ENCODE results near the gene RHOA. TPM values are rescaled to one million over a fixed set of nuclear protein-coding genes. Genes with fewer than 3 reads are reported as not detected.
"Not testable (repeated sequence)": the region's sequence is repeated elsewhere in the genome, so short reads cannot be mapped to it uniquely, and the experiment has no call there.

Gene RHOA
- total RNA-seq, 2 donors from 2014 or later: 530 to 640 TPM

DNA sequence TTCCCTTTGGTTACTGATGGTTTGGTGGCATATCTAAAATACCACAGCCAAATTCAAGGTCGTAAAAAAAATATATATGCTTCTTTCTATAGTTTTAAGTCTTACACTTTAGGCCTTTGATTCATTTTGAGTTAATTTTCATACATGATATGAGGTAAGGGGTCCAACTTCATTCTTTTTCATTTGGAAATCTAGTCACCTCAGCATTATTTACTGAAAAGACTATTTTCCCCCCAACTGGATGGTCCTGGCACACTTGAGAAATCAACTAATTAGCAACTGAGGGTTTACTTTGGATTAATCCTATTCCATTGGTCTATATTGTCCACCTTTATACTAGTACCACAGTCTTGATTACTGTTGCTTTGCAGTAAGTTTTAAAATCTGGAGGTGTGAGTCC lies 26.2 kb downstream of the RHOA start:
- intact Hi-C loops (cut with DNase I): no loop called here
- no peak for DNase-seq (ENCODE audit: low spot score)

DNA sequence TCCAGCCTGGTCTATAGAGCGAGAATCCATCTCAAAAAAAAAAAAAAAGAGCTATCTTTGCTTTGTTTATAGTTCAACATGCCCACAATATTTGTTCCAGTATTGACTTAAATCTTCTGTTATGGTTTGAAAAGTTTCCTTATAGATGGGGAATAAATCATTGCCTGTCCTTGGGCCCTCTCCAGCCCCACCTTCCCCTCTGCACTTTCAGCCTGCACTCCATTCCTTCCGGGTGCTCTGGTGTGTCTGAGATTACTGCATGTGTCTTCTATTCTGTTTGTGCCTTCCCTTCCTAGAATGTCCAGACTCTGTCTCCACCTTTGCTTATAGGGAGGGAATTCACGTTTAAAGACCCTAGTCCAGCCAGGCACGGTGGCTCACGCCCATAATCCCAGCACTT lies 28.4 kb downstream of the RHOA start:
- intact Hi-C loops (cut with DNase I): no loop called here
- peak; percentile 16 for DNase-seq (ENCODE audit: low spot score)

DNA sequence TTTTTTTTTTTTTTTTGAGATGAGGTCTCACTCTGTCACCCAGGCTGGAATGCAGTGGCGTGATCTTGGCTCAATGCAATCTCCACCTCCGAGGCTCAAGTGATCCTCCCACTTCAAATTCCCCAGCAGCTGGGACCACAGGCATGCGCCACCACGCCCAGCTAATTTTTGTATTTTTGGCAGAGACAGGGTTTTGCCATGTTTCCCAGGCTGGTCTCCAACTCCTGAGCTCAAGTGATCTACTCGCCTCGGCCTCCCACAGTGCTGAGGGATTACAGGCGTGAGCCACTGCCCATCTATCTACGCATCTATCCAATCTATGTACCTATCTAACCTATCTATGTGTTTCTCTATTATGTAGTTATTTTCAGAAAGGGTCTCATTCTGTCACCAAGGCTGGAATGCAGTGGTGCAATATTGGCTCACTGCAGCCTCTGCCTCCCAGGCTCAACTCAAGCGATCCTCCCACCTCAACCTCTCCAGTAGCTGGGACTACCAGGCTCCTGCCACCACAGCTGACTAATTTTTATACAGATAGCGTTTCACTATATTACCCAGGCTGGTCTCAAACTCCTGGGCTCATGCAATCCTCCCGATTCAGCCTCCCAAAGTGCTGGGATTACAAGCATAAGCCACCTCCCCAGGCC lies 33.4 kb downstream of the RHOA start:
- intact Hi-C loops (cut with DNase I): loop anchor here in 1 of 2 donors (5.0 kb wide), 1 partner anchor 34 kb away; the partner anchor contains the start of genes RHOA and TCTA
- DNase-seq (ENCODE audit: low spot score): peak; percentile 77

DNA sequence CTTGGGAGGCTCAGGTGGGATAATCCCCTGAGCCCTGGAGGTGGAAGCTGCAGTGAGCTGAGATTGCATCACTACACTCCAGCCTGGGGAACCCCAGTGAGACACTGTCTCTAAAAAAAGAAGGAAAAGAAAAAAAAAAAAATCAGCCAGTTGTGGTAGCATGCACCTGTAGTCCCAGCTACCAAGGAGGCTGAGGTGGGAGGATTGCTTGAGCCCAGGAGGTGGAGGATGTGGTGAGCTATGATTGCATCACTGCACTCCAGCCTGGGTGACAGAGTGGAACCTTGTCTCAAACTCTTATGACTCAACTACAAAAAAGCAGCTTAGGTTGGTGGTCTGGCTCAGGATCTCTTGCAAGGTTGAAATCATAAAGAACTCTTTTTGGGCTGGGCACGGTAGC lies 34.3 kb downstream of the RHOA start:
- intact Hi-C loops (cut with DNase I): loop anchor here in 1 of 2 donors (2.0 to 5.0 kb wide), 2 partner anchors 15 to 35 kb away; partner anchors contain the start of genes RHOA and TCTA
- no peak for DNase-seq (ENCODE audit: low spot score)

DNA sequence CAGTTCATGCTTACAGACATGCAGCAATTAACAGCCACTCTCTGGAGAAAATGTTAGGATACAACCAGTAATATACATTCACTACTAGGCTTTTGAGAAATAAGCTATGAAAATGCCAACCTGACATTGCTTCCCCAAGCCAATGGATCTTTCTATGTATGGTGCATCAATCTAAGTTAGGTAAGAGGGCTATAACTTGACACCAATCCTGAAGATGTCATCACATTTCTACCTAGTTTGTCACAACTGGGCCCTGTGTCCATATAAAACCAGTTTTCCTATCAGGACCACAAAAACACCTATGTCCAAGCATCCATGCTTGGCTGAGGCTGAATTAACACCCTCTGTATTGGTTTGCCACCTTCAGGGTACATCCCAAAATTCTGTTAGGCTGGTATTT lies 39.8 kb downstream of the RHOA start:
- intact Hi-C loops (cut with DNase I): no loop called here
- DNase-seq (ENCODE audit: low spot score): no peak

DNA sequence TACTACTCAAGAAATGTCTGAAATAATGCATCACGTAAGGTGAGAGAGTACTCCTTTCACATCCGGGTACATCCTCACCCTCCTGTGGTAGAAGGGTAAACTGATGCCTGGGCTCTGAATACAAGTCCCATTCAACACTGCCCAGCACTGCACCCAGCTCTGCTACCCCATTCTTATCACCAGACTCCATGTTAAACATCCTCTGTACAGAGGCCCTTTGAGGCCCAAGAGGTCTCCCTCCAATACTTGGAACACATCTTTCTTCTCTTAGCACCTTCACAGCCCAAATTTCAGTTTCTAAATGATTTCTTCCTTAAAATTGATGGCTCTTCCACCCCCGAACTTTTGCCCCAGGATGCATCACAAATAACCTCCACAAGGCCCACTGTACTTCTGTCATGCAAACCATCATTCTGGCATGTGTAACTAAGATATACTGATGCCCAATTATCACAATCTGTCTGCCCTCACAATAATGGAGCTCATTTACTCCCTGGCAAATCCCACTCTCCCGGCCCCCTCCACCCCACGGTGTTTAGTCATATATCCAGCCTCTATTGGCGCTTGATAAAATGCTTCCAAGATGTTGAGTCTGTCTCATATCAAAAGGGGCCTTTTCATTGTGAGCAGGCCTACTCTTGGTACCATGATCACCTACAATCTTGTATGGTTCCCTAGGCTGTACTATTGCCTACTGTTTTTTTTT lies 41.0 kb downstream of the RHOA start:
- DNase-seq (ENCODE audit: low spot score): no peak

DNA sequence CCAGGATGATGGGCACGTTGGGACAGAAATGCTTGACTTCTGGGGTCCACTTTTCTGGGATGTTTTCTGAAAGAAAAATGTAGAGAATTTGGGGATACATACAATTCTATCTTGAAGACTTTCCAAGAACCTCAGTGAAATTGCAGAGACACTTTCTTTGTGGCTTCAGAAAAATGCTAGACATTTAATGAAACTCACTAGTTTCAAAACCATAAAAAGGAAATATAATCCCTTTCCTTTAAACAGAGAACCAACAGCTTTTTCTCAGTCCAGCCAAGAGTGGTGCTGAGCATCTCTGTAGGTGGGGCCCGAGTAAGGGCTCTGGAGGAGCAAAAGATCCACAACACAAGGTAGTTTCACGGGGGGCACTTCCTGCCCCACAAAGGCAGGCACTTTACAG lies 49.2 kb downstream of the RHOA start:
- intact Hi-C loops (cut with DNase I): loop anchor here in 1 of 2 donors (2.0 kb wide), 1 partner anchor 14 kb away; no protein-coding TSS in a partner anchor
- no peak for DNase-seq (ENCODE audit: low spot score)

More for the DNA sequence above, 41.0 kb downstream of the RHOA start:
- intact Hi-C loops (cut with DNase I): no loop called here

DNA sequence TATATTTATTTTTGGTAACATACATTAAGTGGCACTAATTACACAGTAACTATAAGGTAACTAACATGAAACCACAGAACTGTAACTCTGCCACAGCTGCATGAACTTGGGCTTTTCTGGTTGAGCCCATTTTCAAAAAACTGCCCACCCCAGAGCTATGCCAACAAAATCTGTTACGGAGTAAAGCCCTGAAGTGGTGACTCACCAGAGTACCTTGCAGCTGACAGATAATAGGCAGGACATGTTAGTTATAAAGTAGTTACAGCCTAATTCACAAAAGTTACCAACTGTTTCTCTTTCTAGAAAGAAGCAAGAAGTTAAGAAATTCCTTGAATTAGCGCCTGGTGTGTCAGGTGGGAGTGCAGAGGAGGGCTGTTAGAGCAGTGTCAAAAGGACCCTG lies 52.2 kb downstream of the RHOA start:
- intact Hi-C loops (cut with DNase I): loop anchor here (10.0 kb wide), 2 partner anchors 45 to 55 kb away; partner anchors contain the start of genes RHOA (in 1 of the 2) and TCTA (in 1 of the 2)
- no peak for DNase-seq (ENCODE audit: low spot score)

DNA sequence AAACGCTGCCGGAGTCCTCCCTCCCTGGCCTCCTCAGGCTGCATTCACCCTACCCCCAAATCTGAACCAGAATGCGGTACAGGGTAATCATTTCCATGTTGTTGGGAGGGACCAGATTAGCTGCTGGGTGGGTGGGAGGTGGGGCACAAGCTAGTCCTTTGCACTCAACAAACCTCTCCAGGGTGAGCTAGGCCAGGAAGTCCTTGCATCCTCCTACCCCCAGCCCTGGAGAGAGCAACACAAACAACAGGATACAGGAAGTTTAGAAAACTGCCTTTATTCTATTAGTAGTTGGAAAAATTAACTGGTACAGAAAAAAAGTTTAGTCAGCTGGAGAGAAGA lies 52.9 kb downstream of the RHOA start:
- intact Hi-C loops (cut with DNase I): loop anchor here (10.0 kb wide), 2 partner anchors 46 to 56 kb away; partner anchors contain the start of genes RHOA (in 1 of the 2) and TCTA (in 1 of the 2)
- DNase-seq (ENCODE audit: low spot score): no peak

DNA sequence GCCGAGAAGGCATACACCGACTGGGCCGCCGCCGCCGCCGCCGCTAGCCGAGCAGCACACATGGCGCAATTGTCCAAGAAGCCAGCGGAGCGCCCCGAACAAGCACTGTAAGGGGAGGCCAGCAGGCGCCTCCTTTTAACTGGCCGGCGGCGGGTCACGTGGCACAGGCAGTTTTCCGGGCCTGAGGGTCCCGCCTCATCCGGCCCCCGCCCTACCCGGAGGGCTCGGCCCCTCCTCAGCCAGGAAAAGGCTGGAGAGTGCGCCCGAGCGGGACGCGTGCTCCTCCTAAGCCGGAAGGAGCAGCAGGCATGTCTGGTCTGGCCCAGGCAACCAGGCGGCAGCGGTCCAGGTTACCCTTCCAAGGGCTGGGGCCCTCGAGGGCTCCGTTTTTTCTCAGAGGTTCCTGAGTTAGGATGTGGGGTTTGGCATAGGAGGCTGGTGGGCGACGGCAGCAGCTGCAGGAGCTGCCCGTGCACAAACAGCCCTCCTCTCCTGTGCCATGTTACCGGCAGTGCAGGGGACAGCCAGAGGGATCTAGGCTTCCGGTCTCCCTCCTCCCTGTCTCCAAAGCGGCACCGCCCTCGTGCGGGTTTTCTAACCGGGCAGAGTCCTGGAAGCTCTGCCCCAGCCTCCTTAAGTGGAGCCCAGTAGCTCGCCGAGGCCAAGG lies 53.4 kb downstream of the RHOA start, which contains the start of gene GPX1:
Gene GPX1, minus strand, starts transcription at position 137 of the 667 bp plus-strand sequence. Its CDS starts 75 bp downstream, at position 62.
- intact Hi-C loops (cut with DNase I): loop anchor here (10.0 kb wide), 2 partner anchors 46 to 56 kb away; partner anchors contain the start of genes RHOA (in 1 of the 2) and TCTA (in 1 of the 2)
- peak; percentile 99 for DNase-seq (ENCODE audit: low spot score)

DNA sequence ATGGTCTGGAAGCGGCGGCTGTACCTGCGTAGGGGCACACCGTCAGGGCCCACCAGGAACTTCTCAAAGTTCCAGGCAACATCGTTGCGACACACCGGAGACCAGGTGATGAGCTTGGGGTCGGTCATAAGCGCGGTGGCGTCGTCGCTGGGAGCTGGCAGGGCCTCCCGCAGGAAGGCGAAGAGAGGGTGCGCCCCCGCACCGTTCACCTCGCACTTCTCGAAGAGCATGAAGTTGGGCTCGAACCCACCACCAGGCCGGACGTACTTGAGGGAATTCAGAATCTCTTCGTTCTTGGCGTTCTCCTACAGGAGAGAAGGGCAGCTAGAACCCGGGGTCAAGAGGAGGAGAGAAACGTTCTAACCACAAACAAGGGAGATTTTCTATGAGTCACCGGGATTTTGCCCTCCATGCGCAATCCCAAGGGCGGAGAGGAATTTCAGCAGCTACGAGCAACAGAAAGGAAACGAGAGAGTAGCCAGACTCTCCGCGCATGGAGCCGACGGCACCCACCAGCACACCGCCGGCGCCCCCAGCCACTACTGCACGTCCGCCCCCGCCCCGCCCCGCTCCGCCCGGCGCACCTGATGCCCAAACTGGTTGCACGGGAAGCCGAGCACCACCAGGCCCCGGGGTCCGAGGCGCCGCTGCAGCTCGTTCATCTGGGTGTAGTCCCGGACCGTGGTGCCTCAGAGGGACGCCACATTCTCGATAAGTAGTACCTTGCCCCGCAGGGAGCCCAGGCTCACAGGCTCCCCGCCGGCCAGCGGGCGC lies 54.1 kb downstream of the RHOA start:
- peak; percentile 89 for DNase-seq (ENCODE audit: low spot score)

DNA sequence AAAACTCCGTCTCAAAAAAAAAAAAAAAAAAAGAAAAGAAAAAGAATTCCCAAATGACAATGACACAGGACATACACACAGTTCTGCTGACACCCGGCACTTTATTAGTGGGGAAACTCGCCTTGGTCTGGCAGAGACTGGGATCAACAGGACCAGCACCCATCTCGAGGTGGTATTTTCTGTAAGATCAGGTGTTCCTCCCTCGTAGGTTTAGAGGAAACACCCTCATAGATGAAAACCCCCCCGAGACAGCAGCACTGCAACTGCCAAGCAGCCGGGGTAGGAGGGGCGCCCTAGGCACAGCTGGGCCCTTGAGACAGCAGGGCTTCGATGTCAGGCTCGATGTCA lies 54.7 kb downstream of the RHOA start:
- intact Hi-C loops (cut with DNase I): loop anchor here (10.0 kb wide), 2 partner anchors 48 to 58 kb away; partner anchors contain the start of genes RHOA (in 1 of the 2) and TCTA (in 1 of the 2)
- not testable (repeated sequence) for DNase-seq (ENCODE audit: low spot score)

More for the DNA sequence above, 54.1 kb downstream of the RHOA start:
- intact Hi-C loops (cut with DNase I): loop anchor here (10.0 kb wide), 2 partner anchors 47 to 57 kb away; partner anchors contain the start of genes RHOA (in 1 of the 2) and TCTA (in 1 of the 2)

DNA sequence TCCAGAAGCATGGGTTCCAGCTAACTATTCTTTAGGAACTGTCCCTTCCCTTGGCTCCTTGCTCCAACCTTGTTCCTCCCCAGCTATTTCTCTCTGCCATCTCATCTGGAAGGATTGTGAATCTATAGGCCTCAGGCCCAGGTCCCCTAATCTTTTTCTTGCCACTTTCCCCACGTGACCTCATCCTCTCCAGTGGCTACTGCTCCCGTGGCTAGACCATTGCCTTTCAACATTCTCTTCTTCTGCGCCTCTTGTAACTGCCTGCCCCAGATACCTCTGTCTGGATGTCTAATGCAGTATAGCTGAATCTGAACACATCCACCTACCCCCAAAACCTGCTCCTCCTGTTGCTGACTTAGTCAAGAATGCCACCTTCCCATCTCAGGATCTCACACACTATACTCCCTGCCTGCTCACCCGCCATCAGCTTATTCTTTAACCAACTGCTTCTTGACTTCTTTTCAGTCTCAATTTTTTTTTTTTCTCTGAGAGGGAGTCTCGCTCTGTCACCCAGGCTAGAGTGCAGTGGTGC lies 58.8 kb downstream of the RHOA start:
- intact Hi-C loops (cut with DNase I): loop anchor here (10.0 kb wide), 2 partner anchors 52 to 62 kb away; partner anchors contain the start of genes RHOA (in 1 of the 2) and TCTA (in 1 of the 2)

DNA sequence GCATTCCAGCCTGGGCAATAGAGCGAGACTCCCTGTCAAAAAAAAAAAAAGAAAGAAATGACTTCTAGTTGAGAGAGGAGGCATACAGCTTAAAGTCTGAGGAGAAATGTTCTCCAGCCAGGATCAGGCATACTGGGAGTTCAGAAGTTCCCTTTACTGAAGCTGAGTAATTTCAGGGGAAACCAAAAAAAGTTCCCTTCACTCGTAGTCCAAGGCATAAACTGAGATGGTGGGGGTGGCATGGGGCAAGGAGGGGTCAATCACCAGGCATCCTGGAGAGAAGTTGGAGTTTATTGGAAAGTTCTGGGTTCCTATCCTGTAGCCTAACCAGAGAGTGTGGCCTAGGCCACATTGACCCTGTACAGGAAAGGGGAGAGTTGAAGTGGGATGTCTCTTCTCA lies 59.5 kb downstream of the RHOA start:
- intact Hi-C loops (cut with DNase I): loop anchor here (10.0 kb wide), 2 partner anchors 53 to 63 kb away; partner anchors contain the start of genes RHOA (in 1 of the 2) and TCTA (in 1 of the 2)
- no peak for DNase-seq (ENCODE audit: low spot score)

More for the DNA sequence above, 58.8 kb downstream of the RHOA start:
- no peak for DNase-seq (ENCODE audit: low spot score)

DNA sequence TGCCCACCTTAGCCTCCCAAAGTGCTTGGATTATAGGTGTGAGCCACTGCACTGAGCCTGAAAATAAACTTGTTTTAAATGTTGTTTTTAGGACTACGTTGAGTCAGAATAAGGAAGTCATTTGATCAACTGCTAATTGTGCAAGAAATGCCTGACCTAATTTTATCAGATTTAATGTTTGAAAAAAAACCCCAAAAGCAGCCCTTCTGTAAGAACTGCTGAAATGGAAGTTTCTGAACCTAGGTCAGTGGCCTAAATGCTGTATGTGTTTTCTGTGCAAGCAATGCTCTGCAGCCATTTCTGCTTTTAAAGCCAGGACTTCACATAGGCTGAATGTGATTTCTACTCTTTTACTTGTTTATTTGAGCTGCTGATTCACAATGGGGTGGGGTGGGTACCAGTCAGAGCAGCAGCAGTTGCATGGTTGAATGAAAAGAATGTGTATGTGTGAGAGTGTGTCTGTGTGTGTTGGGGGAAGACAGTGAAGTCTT lies 60.2 kb downstream of the RHOA start:
- intact Hi-C loops (cut with DNase I): loop anchor here (10.0 kb wide), 2 partner anchors 53 to 63 kb away; partner anchors contain the start of genes RHOA (in 1 of the 2) and TCTA (in 1 of the 2)
- no peak for DNase-seq (ENCODE audit: low spot score)

DNA sequence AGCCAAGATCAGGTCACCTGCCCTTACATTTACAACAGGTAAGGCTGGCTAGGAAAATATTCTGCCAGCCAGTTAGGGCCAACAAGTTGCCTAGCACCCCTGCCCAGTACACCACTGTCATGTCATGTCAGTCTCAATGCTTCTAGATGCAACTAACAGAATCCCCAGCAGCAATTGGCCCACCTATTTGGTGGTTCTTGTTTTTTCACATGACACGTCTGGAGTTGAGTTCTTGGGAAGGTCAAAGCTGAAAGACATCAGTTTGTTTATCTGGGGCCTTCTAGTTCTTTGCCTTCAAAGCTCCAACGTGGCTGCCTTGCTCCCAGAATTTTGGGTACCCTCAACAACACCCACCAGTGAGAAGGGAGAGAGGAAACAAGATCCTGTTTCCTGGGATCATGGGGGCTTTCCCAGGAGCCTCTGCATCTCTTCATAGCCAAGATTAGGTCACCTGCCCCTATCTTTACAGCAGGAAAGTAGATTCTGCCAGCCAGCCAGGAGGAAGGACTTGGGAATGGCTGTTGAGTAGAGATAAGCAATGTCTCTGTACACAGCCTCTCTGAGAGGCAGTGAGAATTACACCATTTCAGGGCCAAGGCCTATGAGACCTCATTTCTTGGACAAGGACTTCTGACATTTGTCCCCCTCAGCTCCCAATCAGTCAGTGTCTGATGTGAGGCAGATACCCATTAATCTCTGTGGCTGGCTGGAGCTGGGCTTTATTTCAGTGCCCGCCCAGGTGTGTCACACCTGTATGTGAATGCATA lies 62.2 kb downstream of the RHOA start:
- DNase-seq (ENCODE audit: low spot score): no peak
- intact Hi-C loops (cut with DNase I): loop anchor here (10.0 kb wide), 3 partner anchors 55 to 95 kb away; partner anchors contain the start of genes RHOA (in 1 of the 2) and TCTA (in 1 of the 2)

DNA sequence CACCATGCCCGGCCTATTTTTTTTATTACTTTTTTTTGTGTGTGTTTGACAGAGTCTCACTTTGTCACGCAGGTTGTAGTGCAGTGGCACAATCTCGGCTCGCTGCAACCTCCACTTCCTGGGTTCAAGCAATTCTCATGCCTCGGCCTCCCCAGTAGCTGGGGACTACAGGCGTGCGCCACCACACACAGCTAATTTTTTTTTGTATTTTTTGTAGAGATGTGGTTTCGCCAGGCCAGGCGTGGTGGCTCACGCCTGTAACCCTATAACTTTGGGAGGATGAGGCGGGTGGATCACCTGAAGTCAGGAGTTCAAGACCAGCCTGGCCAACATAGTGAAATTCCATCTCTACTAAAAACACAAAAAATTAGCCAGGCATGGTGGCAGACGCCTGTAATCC lies 63.4 kb downstream of the RHOA start:
- not testable (repeated sequence) for DNase-seq (ENCODE audit: low spot score)
- intact Hi-C loops (cut with DNase I): loop anchor here in 1 of 2 donors (10.0 kb wide), 1 partner anchor 96 kb away; no protein-coding TSS in a partner anchor

Data from posterior vena cava (tissue), 2 donors.